Esophagus muscularis mucosa (tissue), 4 donors: ENCODE data around the gene SBNO2. TPM values are rescaled to one million over a fixed set of nuclear protein-coding genes. Genes with fewer than 3 reads are reported as not detected.
A peak's percentile ranks its signal among the peaks of the same experiment; 100 is the strongest.

Experiments used
- DNase-seq: peaks from one replicate; pipeline ENCODE4 v3.0.0-alpha.2; 2017; ENCODE audit errors: extremely low spot score
- H3K27ac ChIP-seq, 4 donors: fragments of 200-600 bp; sonication (generic); replicated peaks in 1 of 4; 1 replicate in 3 of 4; 2 replicates in 1 of 4; pipeline ENCODE4 v1.5.1; 2016 to 2019; ENCODE audit warnings: mild to moderate bottlenecking in 1 of 4
- H3K27me3 ChIP-seq, 4 donors: fragments of 200-600 bp; sonication (generic); one replicate each; pipeline versions ENCODE4 v1.5.1 to v1.6.0; 2016 to 2019
- H3K36me3 ChIP-seq, 4 donors: fragments of 200-600 bp; sonication (generic); one replicate each; pipeline ENCODE4 v1.5.1; 2016 to 2019
- H3K4me1 ChIP-seq, 4 donors: fragments of 200-600 bp; sonication (generic); one replicate each; pipeline ENCODE4 v1.5.1; 2016 to 2019
- H3K4me3 ChIP-seq, 4 donors: fragments of 200-600 bp; sonication (generic); 1 replicate in 2 of 4; 2 replicates in 2 of 4; pipeline ENCODE4 v1.5.1; 2016 to 2019; ENCODE audit warnings: mild to moderate bottlenecking in 4 of 4, moderate library complexity in 1 of 4
- H3K9me3 ChIP-seq, 4 donors: fragments of 200-600 bp; sonication (generic); 1 replicate in 3 of 4; 2 replicates in 1 of 4; pipeline ENCODE4 v1.5.1; 2016 to 2019
- CTCF ChIP-seq, 3 experiments: fragments of 200-600 bp in 2 of 3; fragments of 450-650 bp in 1 of 3; sonication (generic) in 2 of 3; IDR thresholded peaks; one replicate each; pipeline ENCODE4 v1.5.1; 2017 to 2019; ENCODE audit warnings: antibody characterized with exemption in 3 of 3, mild to moderate bottlenecking in 2 of 3, moderate library complexity in 1 of 3
- EP300 ChIP-seq: sonication (generic); formaldehyde crosslinking; IDR thresholded peaks from one replicate; pipeline ENCODE4 v1.6.1; 2017; ENCODE audit warnings: antibody characterized with exemption
- POLR2A ChIP-seq: fragments of 450-650 bp; IDR thresholded peaks from one replicate; pipeline ENCODE4 v1.6.1; 2017; ENCODE audit warnings: antibody characterized with exemption, moderate library complexity, mild to moderate bottlenecking, low read depth
- POLR2AphosphoS5 ChIP-seq, 2 donors: sonication (generic); formaldehyde crosslinking; IDR thresholded peaks; one replicate each; pipeline ENCODE4 v1.6.1; 2017; ENCODE audit warnings: antibody characterized with exemption in 2 of 2
- WGBS: methylation state at CpG from one replicate; pipeline ENCODE4 v1.1.5; 2018; 5-methylcytosine and 5-hydroxymethylcytosine counted together
- intact Hi-C: fragments of 100-400 bp; cut with DNase I; formaldehyde crosslinking; loops from one replicate; pipeline ENCODE4 v1.15.1; 2023
- total RNA-seq, 4 donors: library from RNA; depleted of rRNA; stranded (reverse); fragments of >200 nt; gene quantifications; one replicate each; pipeline versions ENCODE4 v1.1.0 to v1.2.1, GENCODE V29; 2016

SBNO2 gene
- total RNA-seq, 4 donors from 2014 or later = 16.2 to 141 (median 30.5) TPM

GRCh38 chr19:1169921-1170885, 3.9 kb downstream of the SBNO2 start:
- H3K4me3 ChIP-seq = peak overlapping the region in 3 of 4 donors; percentile 12 to 49 (median 44)
- no peaks in the 10 kb centered on the region for H3K27me3 ChIP-seq
- TF ChIP-seq POLR2AphosphoS5 (IDR thresholded peaks at IDR 0.05) (peak; percentile 52 to 56), POLR2A (no peak)
- peaks cover 0 to 33% (median 16%) of the 10 kb centered on the region in 4 donors for H3K36me3 ChIP-seq
- peaks cover 28 to 86% (median 77%) of the 10 kb centered on the region in 4 donors for H3K4me1 ChIP-seq
- no peak for DNase-seq
- peak overlapping the region; percentile 74 to 99 (median 78) for H3K27ac ChIP-seq
- H3K9me3 ChIP-seq = no peaks in the 10 kb centered on the region
- 93% methylated on average over 31 of the region's 52 CpGs for WGBS
- intact Hi-C loops = no loop called here

- H3K27me3 ChIP-seq = no peaks in the 10 kb centered on the region
- no peaks in the 10 kb centered on the region for H3K9me3 ChIP-seq
- peaks cover 0 to 34% (median 16%) of the 10 kb centered on the region in 4 donors for H3K36me3 ChIP-seq
- intact Hi-C loops = no loop called here
- TF ChIP-seq CTCF (IDR thresholded peaks at IDR 0.05) = no peak
- TF ChIP-seq EP300 = no peak
- peaks cover 26 to 85% (median 76%) of the 10 kb centered on the region in 4 donors for H3K4me1 ChIP-seq
- 89% methylated on average over 5 of the region's 10 CpGs for WGBS
- no peak for DNase-seq
- peak overlapping the region; percentile 74 to 99 (median 78) for H3K27ac ChIP-seq
- H3K4me3 ChIP-seq = peak overlapping the region; percentile 40 to 49 (median 43)
Observed at GRCh38 chr19:1169411-1169791, 4.7 kb downstream of the SBNO2 start.

- TF ChIP-seq POLR2A (no peak), POLR2AphosphoS5 (IDR thresholded peaks at IDR 0.05) (peak; percentile 41 to 54)
- Histone ChIP-seq H3K36me3 (peaks cover 0 to 34% (median 16%) of the 10 kb centered on the region in 4 donors), H3K9me3 (no peaks in the 10 kb centered on the region), H3K27me3 (no peaks in the 10 kb centered on the region), H3K4me1 (peaks cover 27 to 86% (median 76%) of the 10 kb centered on the region in 4 donors), H3K27ac (peak overlapping the region; percentile 74 to 99 (median 78)), H3K4me3 (peak overlapping the region; percentile 40 to 49 (median 43))
- DNase-seq = no peak
- intact Hi-C loops = no loop called here
- 65% methylated on average over 35 of the region's 50 CpGs for WGBS
Observed at GRCh38 chr19:1168572-1169410, 5.3 kb downstream of the SBNO2 start.

GRCh38 chr19:1167687-1168571, 6.1 kb downstream of the SBNO2 start:
- intact Hi-C loops = no loop called here
- H3K36me3 ChIP-seq = peaks cover 0 to 34% (median 16%) of the 10 kb centered on the region in 4 donors
- peaks cover 31 to 87% (median 77%) of the 10 kb centered on the region in 4 donors for H3K4me1 ChIP-seq

More at GRCh38 chr19:1167687-1168571, 6.1 kb downstream of the SBNO2 start:
- Histone ChIP-seq H3K4me3 (peak overlapping the region; percentile 40 to 49 (median 43)), H3K27ac (peak overlapping the region; percentile 74 to 99 (median 78)), H3K9me3 (no peaks in the 10 kb centered on the region), H3K27me3 (no peaks in the 10 kb centered on the region)
- 82% methylated on average over 9 of the region's 35 CpGs for WGBS
- no peak for DNase-seq
- no peak for TF ChIP-seq POLR2A
- no peak for TF ChIP-seq EP300
- TF ChIP-seq CTCF (IDR thresholded peaks at IDR 0.05) = no peak
- TF ChIP-seq POLR2AphosphoS5 (IDR thresholded peaks at IDR 0.05) = no peak
